NCI-H748 (cell line): ENCODE data around the gene PITPNM2.
A peak's percentile ranks its signal among the peaks of the same experiment; 100 is the strongest.
"Not testable (repeated sequence)": the region's sequence is repeated elsewhere in the genome, so short reads cannot be mapped to it uniquely, and the experiment has no call there.

Experiments
- DNase-seq: peaks from one replicate; lab custom pipeline; 2025; ENCODE audit not compliant: unreplicated experiment; lab: John Stamatoyannopoulos, UW

The PITPNM2 gene

GRCh38 chr12:123121670-123122069 is 29.2 kb downstream of the PITPNM2 start:
- peak; percentile 12 for DNase-seq

- peak; percentile 93 for DNase-seq
Observed at GRCh38 chr12:123120452-123121166, 30.3 kb downstream of the PITPNM2 start.

- no peak for DNase-seq
Observed at GRCh38 chr12:123119808-123120207, 31.1 kb downstream of the PITPNM2 start.

- DNase-seq: peak; percentile 95
Observed at GRCh38 chr12:123118497-123118896, 32.4 kb downstream of the PITPNM2 start.

- DNase-seq: no peak
Observed at GRCh38 chr12:123115409-123116121, 35.3 kb downstream of the PITPNM2 start.

- no peak for DNase-seq
Observed at GRCh38 chr12:123114304-123115083, 36.4 kb downstream of the PITPNM2 start.

GRCh38 chr12:123113026-123113425 is 37.9 kb downstream of the PITPNM2 start:
- peak; percentile 74 for DNase-seq

- DNase-seq: no peak
Observed at GRCh38 chr12:123111498-123112165, 39.3 kb downstream of the PITPNM2 start.

- DNase-seq: no peak
Observed at GRCh38 chr12:123109319-123109772, 41.5 kb downstream of the PITPNM2 start.

GRCh38 chr12:123108682-123109066 is 42.2 kb downstream of the PITPNM2 start:
- DNase-seq: no peak

GRCh38 chr12:123107926-123108681 is 42.8 kb downstream of the PITPNM2 start:
- no peak for DNase-seq

- DNase-seq: no peak
Observed at GRCh38 chr12:123106640-123107359, 44.1 kb downstream of the PITPNM2 start.

GRCh38 chr12:123105211-123105826 is 45.6 kb downstream of the PITPNM2 start:
- DNase-seq: peak; percentile 47

GRCh38 chr12:123104809-123105208 is 46.1 kb downstream of the PITPNM2 start:
- DNase-seq: no peak

GRCh38 chr12:123104094-123104493 is 46.8 kb downstream of the PITPNM2 start:
- not testable (repeated sequence) for DNase-seq

- DNase-seq: no peak
Observed at GRCh38 chr12:123102781-123103503, 47.9 kb downstream of the PITPNM2 start.

GRCh38 chr12:123102366-123102765 is 48.5 kb downstream of the PITPNM2 start:
- no peak for DNase-seq

- DNase-seq: no peak
Observed at GRCh38 chr12:123101526-123101925, 49.4 kb downstream of the PITPNM2 start.
